NCI-H2081 (cell line): ENCODE data around the gene RND1.

Experiments used
- DNase-seq, 2 experiments: peaks; one replicate each; lab custom pipeline; 2025; lab: John Stamatoyannopoulos, UW

Gene RND1

GRCh38 chr12:48807981-48808380, 57.7 kb downstream of the RND1 start:
- no peak for DNase-seq
